T-cell (primary cell): ENCODE measurements around the gene BCAS4. TPM values are rescaled to one million over a fixed set of nuclear protein-coding genes. Genes with fewer than 3 reads are reported as not detected.
"Not testable (repeated sequence)": the region's sequence is repeated elsewhere in the genome, so short reads cannot be mapped to it uniquely, and the experiment has no call there.

Source experiments
- ATAC-seq, 4 experiments: fragments of 200-7000 bp in 3 of 4; fragments of 150-1000 bp in 1 of 4; cut with Tn5 transposase; replicated peaks in 1 of 4; 1 replicate in 3 of 4; 2 replicates in 1 of 4; pipeline ENCODE4 v1.10.0; 2021; ENCODE audit warnings: moderate library complexity in 3 of 4, mild to moderate bottlenecking in 2 of 4, moderate number of reproducible peaks in 1 of 4
- CTCF ChIA-PET, 2 donors: fragments of 300-600 bp; sonication (Branson Sonifier 250); formaldehyde crosslinking; loops; one replicate each; lab custom pipeline; 2022; ENCODE audit warnings: antibody characterized with exemption in 2 of 2; lab: Charles Lee
- POLR2A ChIA-PET, 2 donors: fragments of 300-600 bp; sonication (Branson Sonifier 250); formaldehyde crosslinking; loops; one replicate each; lab custom pipeline; 2022; ENCODE audit warnings: antibody characterized with exemption in 2 of 2; lab: Charles Lee
- DNase-seq, 35 experiments: peaks; one replicate each; pipeline versions ENCODE4 v3.0.0 to v3.0.0-alpha.2; 2013 to 2023
- H3K27ac ChIP-seq: one replicate; pipeline ENCODE4 v1.5.1; 2013; ENCODE audit warnings: low read length
- H3K27me3 ChIP-seq, 2 experiments: replicated peaks in 1 of 2; 1 replicate in 1 of 2; 2 replicates in 1 of 2; pipeline versions ENCODE4 v1.6.1 to v1.7.0; 2013; ENCODE audit warnings: low read length in 1 of 2, mixed read lengths in 1 of 2; ENCODE audit not compliant: control insufficient read depth in 2 of 2, insufficient read depth in 2 of 2; ENCODE audit errors: extremely low read depth in 1 of 2
- H3K36me3 ChIP-seq, 2 donors: 1 replicate in 1 of 2; 2 replicates in 1 of 2; pipeline versions ENCODE4 v1.6.1 to v1.7.0; 2013; ENCODE audit warnings: low read length in 1 of 2; ENCODE audit not compliant: control insufficient read depth in 2 of 2, insufficient read depth in 1 of 2; ENCODE audit errors: extremely low read depth in 1 of 2
- H3K4me1 ChIP-seq, 2 experiments: 1 replicate in 1 of 2; 2 replicates in 1 of 2; pipeline versions ENCODE4 v1.6.1 to v1.7.0; 2013; ENCODE audit warnings: low read length in 2 of 2, mixed read lengths in 1 of 2; ENCODE audit not compliant: insufficient read depth in 2 of 2, control insufficient read depth in 1 of 2; ENCODE audit errors: extremely low read depth in 1 of 2
- H3K4me3 ChIP-seq, 2 donors: 1 replicate in 1 of 2; 2 replicates in 1 of 2; pipeline versions ENCODE4 v1.5.1 to v1.7.0; 2013; ENCODE audit warnings: mild to moderate bottlenecking in 2 of 2, low read length in 1 of 2, moderate library complexity in 1 of 2; ENCODE audit not compliant: control insufficient read depth in 1 of 2; ENCODE audit errors: extremely low read depth in 1 of 2
- H3K9me3 ChIP-seq: 2 replicates; pipeline ENCODE4 v1.7.0; 2013
- H3K27ac Mint-ChIP-seq, 2 donors: one replicate each; pipeline ENCODE4 v1.8.0; 2020 to 2021; ENCODE audit warnings: mild to moderate bottlenecking in 2 of 2, mixed read lengths in 2 of 2
- H3K27me3 Mint-ChIP-seq, 2 donors: one replicate each; pipeline ENCODE4 v1.8.0; 2021 to 2022; ENCODE audit warnings: mixed read lengths in 2 of 2
- H3K36me3 Mint-ChIP-seq: one replicate; pipeline ENCODE4 v1.8.0; 2021; ENCODE audit warnings: mixed read lengths
- H3K4me1 Mint-ChIP-seq, 3 donors: one replicate each; pipeline ENCODE4 v1.8.0; 2020 to 2022; ENCODE audit warnings: mixed read lengths in 3 of 3, mild to moderate bottlenecking in 1 of 3
- H3K4me3 Mint-ChIP-seq, 3 donors: one replicate each; pipeline ENCODE4 v1.8.0; 2020 to 2022; ENCODE audit warnings: mild to moderate bottlenecking in 3 of 3, mixed read lengths in 3 of 3, moderate library complexity in 3 of 3
- H3K9me3 Mint-ChIP-seq, 3 donors: one replicate each; pipeline ENCODE4 v1.8.0; 2020 to 2022; ENCODE audit warnings: mixed read lengths in 3 of 3
- WGBS: methylation state at CpG from one replicate; pipeline ENCODE4 v1.1.5; 2013; ENCODE audit warnings: missing lambda C conversion rate; ENCODE audit not compliant: insufficient coverage; 5-methylcytosine and 5-hydroxymethylcytosine counted together
- total RNA-seq, 35 experiments: library from RNA in 6 of 35; stranded (reverse) in 6 of 35; fragments of 120-200 nt in 1 of 35; gene quantifications; one replicate each; pipeline versions ENCODE4 v1.2.1 to v1.2.4 and lab custom pipeline; 2013 to 2026

BCAS4 gene
- total RNA-seq, 5 donors from 2014 or later (not counting 1 experiment from before 2014, with no cell fraction given) = 26.3 to 49.8 (median 31.3) TPM

GRCh38 chr20:50876063-50876685, 81.3 kb downstream of the BCAS4 start:
- Mint-ChIP-seq H3K27me3 (no peaks in the 10 kb centered on the region), H3K27ac (no peak overlapping the region), H3K4me3 (no peak overlapping the region), H3K4me1 (no peaks in the 10 kb centered on the region), H3K36me3 (peaks cover 13% of the 10 kb centered on the region), H3K9me3 (no peaks in the 10 kb centered on the region)
- DNase-seq = no peak
- H3K27ac ChIP-seq = no peak overlapping the region
- H3K4me1 ChIP-seq = no peaks in the 10 kb centered on the region
- H3K27me3 ChIP-seq = no peaks in the 10 kb centered on the region
- H3K4me3 ChIP-seq = no peak overlapping the region
- no peak for ATAC-seq
- POLR2A ChIA-PET = no interaction called here
- CTCF ChIA-PET = no interaction called here
- peaks cover 2 to 12% of the 10 kb centered on the region in 2 donors for H3K36me3 ChIP-seq
- WGBS = 96% methylated on average over 17 of the region's 19 CpGs
- H3K9me3 ChIP-seq = no peaks in the 10 kb centered on the region

- Histone ChIP-seq H3K27me3 (no peaks in the 10 kb centered on the region), H3K4me1 (no peaks in the 10 kb centered on the region), H3K9me3 (no peaks in the 10 kb centered on the region), H3K27ac (no peak overlapping the region), H3K36me3 (peaks cover 2 to 12% of the 10 kb centered on the region in 2 donors), H3K4me3 (no peak overlapping the region)
- Mint-ChIP-seq H3K4me3 (no peak overlapping the region), H3K27ac (no peak overlapping the region), H3K36me3 (peaks cover 13% of the 10 kb centered on the region), H3K4me1 (no peaks in the 10 kb centered on the region), H3K27me3 (no peaks in the 10 kb centered on the region), H3K9me3 (no peaks in the 10 kb centered on the region)
- POLR2A ChIA-PET = no interaction called here
- 83% methylated on average over 3 of the region's 7 CpGs for WGBS
- CTCF ChIA-PET = no interaction called here
- DNase-seq = no peak
- ATAC-seq = no peak
Observed at GRCh38 chr20:50876816-50877215, 82.0 kb downstream of the BCAS4 start.

GRCh38 chr20:50877232-50877743, 82.4 kb downstream of the BCAS4 start:
- H3K9me3 Mint-ChIP-seq = peaks cover 0 to 2% (median 0%) of the 10 kb centered on the region in 3 donors
- 69% methylated on average over 3 of the region's 6 CpGs for WGBS
- Histone ChIP-seq H3K27me3 (no peaks in the 10 kb centered on the region), H3K9me3 (no peaks in the 10 kb centered on the region), H3K27ac (no peak overlapping the region), H3K4me1 (no peaks in the 10 kb centered on the region), H3K36me3 (peaks cover 2 to 12% of the 10 kb centered on the region in 2 donors), H3K4me3 (no peak overlapping the region)
- H3K4me1 Mint-ChIP-seq = no peaks in the 10 kb centered on the region
- CTCF ChIA-PET = no interaction called here
- H3K4me3 Mint-ChIP-seq = no peak overlapping the region
- no peaks in the 10 kb centered on the region for H3K27me3 Mint-ChIP-seq
- H3K27ac Mint-ChIP-seq = no peak overlapping the region
- ATAC-seq = no peak
- POLR2A ChIA-PET = no interaction called here
- H3K36me3 Mint-ChIP-seq = peaks cover 15% of the 10 kb centered on the region
- DNase-seq = no peak

GRCh38 chr20:50879649-50880550, 85.0 kb downstream of the BCAS4 start:
- H3K27ac ChIP-seq = no peak overlapping the region
- no peaks in the 10 kb centered on the region for H3K4me1 ChIP-seq
- Mint-ChIP-seq H3K27ac (no peak overlapping the region), H3K4me3 (no peak overlapping the region), H3K27me3 (no peaks in the 10 kb centered on the region), H3K9me3 (peaks cover 0 to 8% (median 0%) of the 10 kb centered on the region in 3 donors), H3K36me3 (peaks cover 25% of the 10 kb centered on the region), H3K4me1 (peaks cover 0 to 1% (median 0%) of the 10 kb centered on the region in 3 donors)
- H3K4me3 ChIP-seq = no peak overlapping the region
- ATAC-seq (no peak), DNase-seq (no peak)
- ChIA-PET POLR2A (no interaction called here), CTCF (interaction anchor here in 1 of 2 donors (1.2 kb wide), 1 partner anchor 15 kb away, joined by 3 read pairs; no protein-coding TSS in a partner anchor)
- WGBS = 96% methylated on average over 14 of the region's 20 CpGs
- H3K36me3 ChIP-seq = peaks cover 0 to 12% of the 10 kb centered on the region in 2 donors
- no peaks in the 10 kb centered on the region for H3K27me3 ChIP-seq
- no peaks in the 10 kb centered on the region for H3K9me3 ChIP-seq

GRCh38 chr20:50881759-50882424, 87.0 kb downstream of the BCAS4 start:
- H3K27me3 Mint-ChIP-seq, ATAC-seq, H3K27ac ChIP-seq, H3K4me1 ChIP-seq, H3K9me3 Mint-ChIP-seq, H3K4me1 Mint-ChIP-seq, H3K27me3 ChIP-seq, CTCF ChIA-PET, DNase-seq, H3K27ac Mint-ChIP-seq, H3K9me3 ChIP-seq, H3K4me3 Mint-ChIP-seq, H3K4me3 ChIP-seq: not testable (repeated sequence)
- no CpG with 5 or more reads among the region's 5 CpGs for WGBS
- POLR2A ChIA-PET = interaction anchor here in 1 of 2 donors (0.7 kb wide), 1 partner anchor 1084 kb away, joined by 3 read pairs; no protein-coding TSS in a partner anchor
- H3K36me3 Mint-ChIP-seq = peaks cover 21% of the 10 kb centered on the region
- peaks cover 0 to 12% of the 10 kb centered on the region in 2 donors for H3K36me3 ChIP-seq

GRCh38 chr20:50883856-50884255, 89.0 kb downstream of the BCAS4 start:
- ChIA-PET POLR2A (no interaction called here), CTCF (no interaction called here)
- no peak for ATAC-seq
- Mint-ChIP-seq H3K36me3 (peaks cover 18% of the 10 kb centered on the region), H3K4me3 (no peak overlapping the region), H3K27ac (no peak overlapping the region), H3K27me3 (no peaks in the 10 kb centered on the region), H3K9me3 (peaks cover 0 to 8% (median 0%) of the 10 kb centered on the region in 3 donors), H3K4me1 (peaks cover 0 to 3% (median 0%) of the 10 kb centered on the region in 3 donors)
- peaks cover 0 to 5% of the 10 kb centered on the region in 2 donors for H3K36me3 ChIP-seq
- no peaks in the 10 kb centered on the region for H3K4me1 ChIP-seq
- no peaks in the 10 kb centered on the region for H3K9me3 ChIP-seq
- H3K4me3 ChIP-seq = no peak overlapping the region
- H3K27ac ChIP-seq = no peak overlapping the region
- no peak for DNase-seq
- WGBS = 98% methylated on average over 10 of the region's 11 CpGs
- H3K27me3 ChIP-seq = no peaks in the 10 kb centered on the region
